B cell (primary cell): ENCODE data around the gene ARL11.

Experiments used
- EZH2 ChIP-seq: IDR thresholded peaks from 2 replicates; pipeline ENCODE4 v1.6.1; 2012; ENCODE audit warnings: borderline replicate concordance, low read depth, mild to moderate bottlenecking, moderate library complexity, low read length; ENCODE audit not compliant: insufficient read depth, poor library complexity, severe bottlenecking
- TF ChIP-seq, protein P1 (sequence below): fragments of 200-600 bp; IDR thresholded peaks from one replicate; pipeline ENCODE4 v1.8.0; 2022; ENCODE audit warnings: antibody characterized with exemption, mild to moderate bottlenecking

DNA sequence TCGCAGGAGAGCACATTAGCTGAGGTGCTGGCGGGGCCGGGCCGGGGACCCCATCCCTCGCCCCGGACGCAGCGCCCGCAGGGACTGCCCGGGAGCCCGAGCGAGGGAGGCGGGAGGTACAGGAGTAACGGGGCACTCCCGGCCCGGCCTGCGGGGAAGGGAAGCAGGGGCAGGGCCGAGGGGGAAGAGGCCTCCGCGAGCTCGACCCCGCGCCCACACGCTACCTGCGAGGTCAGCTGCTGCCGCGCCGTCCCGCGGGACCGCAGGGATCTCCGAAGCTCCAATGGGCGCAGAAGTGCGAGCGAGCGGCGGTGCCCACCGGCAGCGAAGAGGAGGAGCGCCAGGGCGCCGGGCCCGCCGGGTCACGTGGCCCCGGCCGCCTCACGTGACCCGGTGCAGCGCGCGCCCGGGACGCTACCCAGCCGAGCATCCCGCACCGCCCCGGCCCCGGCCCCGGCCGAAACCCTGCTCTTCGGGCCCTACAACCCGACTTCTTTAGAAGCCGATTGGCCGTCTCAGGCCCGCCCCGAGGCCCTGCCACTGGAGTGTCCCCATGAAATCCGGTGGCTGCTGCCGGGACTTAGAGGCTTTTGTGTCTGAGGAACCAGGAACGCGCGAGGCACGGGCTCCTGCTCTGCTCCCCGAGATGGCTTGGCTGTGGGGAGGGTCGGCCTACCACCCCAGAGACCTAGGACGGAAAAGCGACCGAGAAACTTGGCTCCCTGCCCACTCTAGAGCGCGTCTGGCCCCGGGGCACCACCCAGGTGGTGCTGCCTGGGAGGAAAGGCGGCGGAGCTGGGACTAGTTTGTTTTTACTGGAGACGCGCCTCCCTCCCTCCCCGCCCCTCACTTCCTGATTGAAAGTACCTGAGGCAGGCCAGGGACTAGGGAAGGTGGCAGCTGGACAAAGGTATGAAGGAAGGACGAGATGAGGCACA, 42.8 kb upstream of the ARL11 start, which contains the start of gene RCBTB1:
- TF ChIP-seq, protein P1, sequence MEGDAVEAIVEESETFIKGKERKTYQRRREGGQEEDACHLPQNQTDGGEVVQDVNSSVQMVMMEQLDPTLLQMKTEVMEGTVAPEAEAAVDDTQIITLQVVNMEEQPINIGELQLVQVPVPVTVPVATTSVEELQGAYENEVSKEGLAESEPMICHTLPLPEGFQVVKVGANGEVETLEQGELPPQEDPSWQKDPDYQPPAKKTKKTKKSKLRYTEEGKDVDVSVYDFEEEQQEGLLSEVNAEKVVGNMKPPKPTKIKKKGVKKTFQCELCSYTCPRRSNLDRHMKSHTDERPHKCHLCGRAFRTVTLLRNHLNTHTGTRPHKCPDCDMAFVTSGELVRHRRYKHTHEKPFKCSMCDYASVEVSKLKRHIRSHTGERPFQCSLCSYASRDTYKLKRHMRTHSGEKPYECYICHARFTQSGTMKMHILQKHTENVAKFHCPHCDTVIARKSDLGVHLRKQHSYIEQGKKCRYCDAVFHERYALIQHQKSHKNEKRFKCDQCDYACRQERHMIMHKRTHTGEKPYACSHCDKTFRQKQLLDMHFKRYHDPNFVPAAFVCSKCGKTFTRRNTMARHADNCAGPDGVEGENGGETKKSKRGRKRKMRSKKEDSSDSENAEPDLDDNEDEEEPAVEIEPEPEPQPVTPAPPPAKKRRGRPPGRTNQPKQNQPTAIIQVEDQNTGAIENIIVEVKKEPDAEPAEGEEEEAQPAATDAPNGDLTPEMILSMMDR, result no peak
- no peak for TF ChIP-seq EZH2
